Gastroesophageal sphincter (tissue), 4 donors: ENCODE measurements around the gene HLCS. TPM values are rescaled to one million over a fixed set of nuclear protein-coding genes. Genes with fewer than 3 reads are reported as not detected.

Experiments used
- ATAC-seq: fragments of 150-250 bp; one replicate; pipeline ENCODE4 v1.9.1; 2016; ENCODE audit warnings: mild to moderate bottlenecking, moderate library complexity
- H3K27ac ChIP-seq, 4 donors: fragments of 200-600 bp; sonication (generic) in 3 of 4; 1 replicate in 3 of 4; 2 replicates in 1 of 4; pipeline ENCODE4 v1.5.1; 2016 to 2019
- H3K27me3 ChIP-seq: fragments of 200-600 bp; sonication (generic); one replicate; pipeline ENCODE4 v1.5.1; 2019
- H3K36me3 ChIP-seq, 2 donors: fragments of 200-600 bp; sonication (generic); one replicate each; pipeline ENCODE4 v1.5.1; 2019; ENCODE audit warnings: control low read depth in 1 of 2
- H3K4me1 ChIP-seq, 3 donors: fragments of 200-600 bp; sonication (generic); 1 replicate in 2 of 3; 2 replicates in 1 of 3; pipeline ENCODE4 v1.5.1; 2016 to 2019; ENCODE audit warnings: control low read depth in 2 of 3
- H3K4me3 ChIP-seq, 2 donors: fragments of 200-600 bp; sonication (generic); one replicate each; pipeline ENCODE4 v1.5.1; 2019; ENCODE audit warnings: mild to moderate bottlenecking in 1 of 2, moderate library complexity in 1 of 2
- H3K9me3 ChIP-seq, 3 donors: fragments of 200-600 bp; sonication (generic); one replicate each; pipeline ENCODE4 v1.5.1; 2017 to 2019; ENCODE audit warnings: control low read depth in 2 of 3
- EP300 ChIP-seq: sonication (generic); formaldehyde crosslinking; IDR thresholded peaks from one replicate; pipeline ENCODE4 v1.6.1; 2017; ENCODE audit warnings: antibody characterized with exemption, mild to moderate bottlenecking
- POLR2A ChIP-seq, 2 donors: fragments of 450-650 bp; IDR thresholded peaks; one replicate each; pipeline ENCODE4 v1.6.1; 2017; ENCODE audit warnings: antibody characterized with exemption in 2 of 2, mild to moderate bottlenecking in 2 of 2, moderate library complexity in 1 of 2
- POLR2AphosphoS5 ChIP-seq: sonication (generic); formaldehyde crosslinking; IDR thresholded peaks from one replicate; pipeline ENCODE4 v1.6.1; 2017; ENCODE audit warnings: antibody characterized with exemption
- WGBS, 2 donors: methylation state at CpG; one replicate each; pipeline ENCODE4 v1.1.5; 2018; ENCODE audit warnings: low coverage in 1 of 2; 5-methylcytosine and 5-hydroxymethylcytosine counted together
- total RNA-seq, 4 donors: library from RNA; depleted of rRNA; stranded (reverse); fragments of >200 nt; gene quantifications; one replicate each; pipeline ENCODE4 v1.1.0, GENCODE V29; 2016
- TF ChIP-seq, protein P1 (sequence below), 4 experiments: fragments of 200-600 bp in 2 of 4; fragments of 450-650 bp in 2 of 4; sonication (generic) in 1 of 4; IDR thresholded peaks; one replicate each; pipeline ENCODE4 v1.5.1; 2017 to 2019; ENCODE audit warnings: antibody characterized with exemption in 4 of 4, mild to moderate bottlenecking in 2 of 4, moderate library complexity in 2 of 4

Gene HLCS
- total RNA-seq, 4 donors from 2014 or later: 14.4 to 33.3 (median 24.9) TPM

DNA sequence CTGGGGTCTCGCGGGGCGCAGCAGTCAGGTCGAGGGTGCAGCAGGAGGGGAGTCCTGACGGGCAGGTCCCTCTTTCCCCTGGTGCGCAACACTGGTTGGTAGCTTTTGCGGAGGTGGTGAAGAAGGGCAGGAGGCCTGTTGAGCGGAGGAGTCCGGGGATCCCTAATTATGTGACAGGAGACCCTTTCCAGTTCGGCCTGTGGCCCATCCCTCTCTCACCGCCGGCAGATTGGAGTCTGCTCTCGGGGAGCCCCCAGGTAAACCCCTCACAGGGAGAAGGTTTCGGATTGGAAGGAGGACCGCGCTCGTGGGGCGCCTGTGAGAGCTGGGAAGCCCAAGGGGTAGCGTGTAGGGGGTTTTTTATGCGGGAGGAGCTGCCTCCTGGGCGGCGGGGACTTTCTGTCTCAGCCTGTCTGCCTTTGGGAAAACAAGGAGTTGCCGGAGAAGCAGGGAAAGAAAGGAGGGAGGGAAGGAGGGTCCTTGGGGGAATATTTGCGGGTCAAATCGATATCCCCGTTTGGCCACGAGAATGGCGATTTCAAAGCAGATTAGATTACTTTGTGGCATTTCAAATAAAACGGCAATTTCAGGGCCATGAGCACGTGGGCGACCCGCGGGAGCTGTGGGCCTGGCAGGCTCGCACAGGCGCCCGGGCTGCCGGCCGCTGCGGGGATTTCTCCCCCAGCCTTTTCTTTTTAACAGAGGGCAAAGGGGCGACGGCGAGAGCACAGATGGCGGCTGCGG lies 258.0 kb downstream of the HLCS start:
- Histone ChIP-seq H3K27ac (no peak overlapping the region), H3K4me3 (peak overlapping the region in 1 of 2 donors; percentile 33), H3K36me3 (no peaks in the 10 kb centered on the region), H3K27me3 (peaks cover 100% of the 10 kb centered on the region), H3K4me1 (peaks cover 0 to 66% (median 29%) of the 10 kb centered on the region in 3 donors), H3K9me3 (no peaks in the 10 kb centered on the region)
- TF ChIP-seq EP300: no peak
- TF ChIP-seq, protein P1, sequence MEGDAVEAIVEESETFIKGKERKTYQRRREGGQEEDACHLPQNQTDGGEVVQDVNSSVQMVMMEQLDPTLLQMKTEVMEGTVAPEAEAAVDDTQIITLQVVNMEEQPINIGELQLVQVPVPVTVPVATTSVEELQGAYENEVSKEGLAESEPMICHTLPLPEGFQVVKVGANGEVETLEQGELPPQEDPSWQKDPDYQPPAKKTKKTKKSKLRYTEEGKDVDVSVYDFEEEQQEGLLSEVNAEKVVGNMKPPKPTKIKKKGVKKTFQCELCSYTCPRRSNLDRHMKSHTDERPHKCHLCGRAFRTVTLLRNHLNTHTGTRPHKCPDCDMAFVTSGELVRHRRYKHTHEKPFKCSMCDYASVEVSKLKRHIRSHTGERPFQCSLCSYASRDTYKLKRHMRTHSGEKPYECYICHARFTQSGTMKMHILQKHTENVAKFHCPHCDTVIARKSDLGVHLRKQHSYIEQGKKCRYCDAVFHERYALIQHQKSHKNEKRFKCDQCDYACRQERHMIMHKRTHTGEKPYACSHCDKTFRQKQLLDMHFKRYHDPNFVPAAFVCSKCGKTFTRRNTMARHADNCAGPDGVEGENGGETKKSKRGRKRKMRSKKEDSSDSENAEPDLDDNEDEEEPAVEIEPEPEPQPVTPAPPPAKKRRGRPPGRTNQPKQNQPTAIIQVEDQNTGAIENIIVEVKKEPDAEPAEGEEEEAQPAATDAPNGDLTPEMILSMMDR (IDR thresholded peaks at IDR 0.05): no peak
- TF ChIP-seq POLR2A (IDR thresholded peaks at IDR 0.05): no peak
- no peak for TF ChIP-seq POLR2AphosphoS5
- WGBS, 2 donors: 1 to 10% methylated on average over 2 to 21 of the region's 44 CpGs
- ATAC-seq: no peak

DNA sequence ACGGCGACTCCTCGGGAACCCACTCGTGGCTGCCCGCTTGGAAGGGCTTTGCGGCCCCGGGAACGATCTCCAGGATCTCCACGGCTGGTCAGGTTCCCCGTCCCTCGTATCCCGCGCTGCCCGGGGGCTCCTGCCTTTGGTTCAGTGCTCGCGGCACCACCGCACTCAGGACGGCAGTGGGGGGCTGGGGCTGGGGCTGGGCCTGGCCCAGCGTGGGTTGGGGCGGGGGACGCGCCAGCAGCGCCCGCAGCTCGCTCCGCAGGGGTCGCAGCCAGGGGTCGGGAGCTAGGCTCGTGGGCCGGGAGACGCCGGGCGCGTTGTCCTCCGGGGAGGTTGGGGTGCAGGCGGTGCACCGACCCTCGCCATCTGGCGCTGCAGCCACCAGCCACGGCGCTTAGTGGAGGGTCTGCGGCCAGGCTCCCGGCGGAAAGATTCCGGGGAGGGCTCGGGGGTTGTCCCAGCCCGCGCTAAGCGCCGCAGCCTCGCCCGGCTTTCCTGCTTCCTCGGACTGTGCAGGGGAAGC lies 258.6 kb downstream of the HLCS start:
- no CpG with 5 or more reads among the region's 53 CpGs for WGBS, 2 donors
- Histone ChIP-seq H3K4me1 (peaks cover 0 to 66% (median 29%) of the 10 kb centered on the region in 3 donors), H3K9me3 (no peaks in the 10 kb centered on the region), H3K4me3 (peak overlapping the region in 1 of 2 donors; percentile 33), H3K27ac (no peak overlapping the region), H3K36me3 (no peaks in the 10 kb centered on the region), H3K27me3 (peaks cover 100% of the 10 kb centered on the region)
- TF ChIP-seq POLR2AphosphoS5 (no peak), EP300 (no peak), POLR2A (IDR thresholded peaks at IDR 0.05) (no peak)
- TF ChIP-seq, protein P1 (IDR thresholded peaks at IDR 0.05): no peak
- no peak for ATAC-seq

DNA sequence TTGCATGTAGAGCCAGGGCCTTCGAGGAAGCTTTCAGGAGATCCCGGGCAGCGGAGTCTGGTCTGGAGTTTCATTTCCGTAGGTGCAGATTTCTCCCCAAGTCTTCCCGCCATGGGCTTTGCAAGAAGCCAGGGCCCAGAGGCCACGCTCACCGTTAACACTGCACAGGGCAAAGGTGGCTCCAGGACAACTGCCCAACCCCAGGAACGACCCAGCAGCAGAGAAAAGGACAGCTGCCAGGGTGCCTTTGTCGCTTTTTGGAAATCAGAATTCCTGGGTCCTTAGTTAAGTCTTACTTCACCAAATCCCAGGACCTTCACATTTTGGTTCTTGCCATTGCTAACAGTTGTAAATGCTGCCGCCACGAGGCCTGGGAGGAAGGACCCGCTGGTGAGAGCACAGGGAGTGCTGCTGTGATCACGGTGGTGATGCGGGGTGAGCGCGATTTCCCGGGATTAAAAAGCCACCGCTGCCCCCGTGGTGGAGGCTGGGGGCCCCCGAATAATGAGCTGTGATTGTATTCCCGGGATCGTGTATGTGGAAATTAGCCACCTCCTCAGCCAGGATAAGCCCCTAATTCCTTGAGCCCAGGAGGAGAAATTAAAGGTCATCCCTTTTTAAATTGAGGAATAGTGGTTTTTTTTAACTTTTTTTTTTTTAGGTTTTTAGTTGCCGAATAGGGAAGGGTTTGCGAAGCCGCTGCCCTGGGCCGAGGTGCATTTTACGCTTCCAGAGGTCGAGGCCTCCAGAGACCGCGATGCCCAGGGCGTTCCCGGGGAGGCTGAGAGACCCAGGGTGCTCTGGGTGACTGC lies 259.3 kb downstream of the HLCS start:
- 2 to 8% methylated on average over 7 to 9 of the region's 32 CpGs for WGBS, 2 donors
- H3K27ac ChIP-seq: no peak overlapping the region
- no peaks in the 10 kb centered on the region for H3K9me3 ChIP-seq
- H3K36me3 ChIP-seq: no peaks in the 10 kb centered on the region
- H3K4me1 ChIP-seq: peaks cover 0 to 66% (median 29%) of the 10 kb centered on the region in 3 donors
- no peak overlapping the region for H3K4me3 ChIP-seq
- ATAC-seq: no peak
- peaks cover 100% of the 10 kb centered on the region for H3K27me3 ChIP-seq
- no peak for TF ChIP-seq POLR2AphosphoS5
- TF ChIP-seq POLR2A (IDR thresholded peaks at IDR 0.05): no peak
- TF ChIP-seq, protein P1 (IDR thresholded peaks at IDR 0.05): no peak
- no peak for TF ChIP-seq EP300

DNA sequence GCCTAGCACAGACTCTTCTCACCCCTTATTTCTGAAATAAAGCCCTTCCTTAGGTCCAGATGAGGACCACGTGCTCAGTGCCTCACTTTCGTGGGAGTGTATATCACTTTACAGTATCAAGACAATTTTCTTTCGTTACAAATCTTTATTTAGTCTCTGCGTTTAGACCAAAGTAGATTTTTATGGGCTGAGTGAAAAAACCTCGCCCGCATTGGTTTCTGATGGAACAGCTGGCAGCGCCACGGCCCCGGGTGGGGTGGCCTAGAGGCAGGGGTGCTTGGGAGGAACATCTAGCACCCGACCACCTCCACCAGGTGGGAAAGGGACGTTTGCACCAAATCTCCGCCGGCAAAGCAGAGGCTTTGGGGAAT lies 260.0 kb downstream of the HLCS start:
- H3K4me1 ChIP-seq: peaks cover 0 to 69% (median 29%) of the 10 kb centered on the region in 3 donors
- no peaks in the 10 kb centered on the region for H3K36me3 ChIP-seq
- WGBS, 2 donors: 0 to 15% methylated on average over 4 to 7 of the region's 13 CpGs
- no peak overlapping the region for H3K27ac ChIP-seq
- H3K27me3 ChIP-seq: peaks cover 100% of the 10 kb centered on the region
- H3K4me3 ChIP-seq: no peak overlapping the region
- TF ChIP-seq, protein P1 (IDR thresholded peaks at IDR 0.05): no peak
- TF ChIP-seq POLR2A (IDR thresholded peaks at IDR 0.05) (no peak), EP300 (no peak), POLR2AphosphoS5 (no peak)
- no peak for ATAC-seq
- no peaks in the 10 kb centered on the region for H3K9me3 ChIP-seq
